ENCODE measurements around the gene UPK3A. TPM values are rescaled to one million over a fixed set of nuclear protein-coding genes. Genes with fewer than 3 reads are reported as not detected.
A peak's percentile ranks its signal among the peaks of the same experiment; 100 is the strongest.

The UPK3A gene
- total RNA-seq, 1 donor from 2014 or later = not detected

DNA sequence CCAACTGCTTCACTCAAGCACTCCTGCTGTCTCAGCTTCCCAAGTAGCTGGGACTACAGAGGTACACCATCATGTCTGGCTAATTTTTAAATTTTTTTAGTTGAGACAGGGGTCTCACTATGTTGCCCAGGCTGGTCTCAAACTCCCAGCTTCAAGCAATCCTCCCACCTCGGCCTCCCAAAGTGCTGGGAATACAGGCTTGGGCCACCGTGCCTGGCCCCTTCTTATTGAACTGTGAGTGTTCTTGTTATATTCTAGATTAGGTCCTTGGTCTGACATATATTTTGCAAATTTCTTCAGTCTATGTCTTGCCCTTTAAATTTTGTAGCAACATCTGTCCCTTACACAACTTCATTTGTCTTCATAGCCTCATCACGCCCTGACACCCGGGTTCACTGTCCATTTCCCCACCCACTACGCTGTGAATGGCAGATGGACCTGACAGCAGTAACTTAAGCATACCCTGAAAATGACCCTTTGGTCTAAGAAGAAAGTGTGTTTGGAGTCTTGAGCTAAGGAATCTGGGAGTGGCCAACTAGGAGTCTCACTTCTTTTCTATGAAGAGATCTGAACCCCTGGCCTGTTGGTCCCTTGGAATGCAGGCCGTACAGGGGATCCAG lies 20.8 kb downstream of the UPK3A start:
- H3K9me3 ChIP-seq (ENCODE audit: insufficient read depth, low read depth, low read length) = no peaks in the 10 kb centered on the region
- H3K4me1 ChIP-seq (ENCODE audit: insufficient read depth, low read length) = peaks cover 8% of the 10 kb centered on the region
- Mint-ChIP-seq H3K4me3 (ENCODE audit: unreplicated experiment) (no peak overlapping the region), H3K9me3 (ENCODE audit: unreplicated experiment) (no peaks in the 10 kb centered on the region), H3K27ac (ENCODE audit: unreplicated experiment) (no peak overlapping the region), H3K27me3 (ENCODE audit: low read depth, unreplicated experiment) (peaks cover 7% of the 10 kb centered on the region), H3K4me1 (ENCODE audit: low read depth, unreplicated experiment) (peaks cover 8% of the 10 kb centered on the region), H3K36me3 (ENCODE audit: low read depth, unreplicated experiment) (no peaks in the 10 kb centered on the region)
- no peak overlapping the region for H3K27ac ChIP-seq (ENCODE audit: low read depth, low read length)
- H4K20me1 ChIP-seq (ENCODE audit: insufficient read depth, low read length) = peaks cover 3% of the 10 kb centered on the region
- TF ChIP-seq, protein P1, sequence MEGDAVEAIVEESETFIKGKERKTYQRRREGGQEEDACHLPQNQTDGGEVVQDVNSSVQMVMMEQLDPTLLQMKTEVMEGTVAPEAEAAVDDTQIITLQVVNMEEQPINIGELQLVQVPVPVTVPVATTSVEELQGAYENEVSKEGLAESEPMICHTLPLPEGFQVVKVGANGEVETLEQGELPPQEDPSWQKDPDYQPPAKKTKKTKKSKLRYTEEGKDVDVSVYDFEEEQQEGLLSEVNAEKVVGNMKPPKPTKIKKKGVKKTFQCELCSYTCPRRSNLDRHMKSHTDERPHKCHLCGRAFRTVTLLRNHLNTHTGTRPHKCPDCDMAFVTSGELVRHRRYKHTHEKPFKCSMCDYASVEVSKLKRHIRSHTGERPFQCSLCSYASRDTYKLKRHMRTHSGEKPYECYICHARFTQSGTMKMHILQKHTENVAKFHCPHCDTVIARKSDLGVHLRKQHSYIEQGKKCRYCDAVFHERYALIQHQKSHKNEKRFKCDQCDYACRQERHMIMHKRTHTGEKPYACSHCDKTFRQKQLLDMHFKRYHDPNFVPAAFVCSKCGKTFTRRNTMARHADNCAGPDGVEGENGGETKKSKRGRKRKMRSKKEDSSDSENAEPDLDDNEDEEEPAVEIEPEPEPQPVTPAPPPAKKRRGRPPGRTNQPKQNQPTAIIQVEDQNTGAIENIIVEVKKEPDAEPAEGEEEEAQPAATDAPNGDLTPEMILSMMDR (IDR thresholded peaks at IDR 0.05; ENCODE audit: insufficient read depth, low read depth, low read length) = no peak
- TF ChIP-seq EZH2 (IDR thresholded peaks at IDR 0.05; ENCODE audit: insufficient read depth, low read length) = no peak
- H3K79me2 ChIP-seq (ENCODE audit: insufficient read depth, low read length) = peaks cover 4% of the 10 kb centered on the region
- H3K27me3 ChIP-seq (ENCODE audit: insufficient read depth, low read length) = no peaks in the 10 kb centered on the region
- H3K36me3 ChIP-seq (ENCODE audit: insufficient read depth, low read length) = no peaks in the 10 kb centered on the region
- no peak overlapping the region for H3K4me3 ChIP-seq (ENCODE audit: insufficient read depth, low read depth, low read length)
- no peak for DNase-seq (ENCODE audit: low read depth)
- no peak overlapping the region for H3K9ac ChIP-seq (ENCODE audit: low read length)
- H2AFZ ChIP-seq (ENCODE audit: low read depth, low read length) = no peak overlapping the region
- no peak overlapping the region for H3K4me2 ChIP-seq (ENCODE audit: low read length)
- no peak for FAIRE-seq

DNA sequence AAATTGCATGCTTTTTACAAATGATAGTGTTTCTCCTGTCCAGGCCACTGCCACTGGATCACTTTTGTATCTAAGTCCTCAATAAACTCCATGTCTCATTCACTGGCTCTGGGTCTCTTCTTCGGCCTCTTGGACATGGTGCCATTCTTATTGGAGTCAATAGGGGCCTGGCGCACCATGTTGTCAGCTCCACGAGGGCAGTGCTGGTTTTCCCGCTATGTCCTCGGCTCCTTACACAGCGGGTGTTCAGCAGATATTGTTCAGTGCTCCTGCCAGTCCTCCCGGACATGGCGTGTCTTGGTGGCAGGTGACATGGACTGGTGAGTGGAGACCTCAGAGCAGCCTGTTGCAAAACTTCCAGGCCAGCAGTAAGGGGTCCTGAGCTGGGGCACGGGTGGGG lies 21.4 kb downstream of the UPK3A start:
- no peaks in the 10 kb centered on the region for H3K9me3 Mint-ChIP-seq (ENCODE audit: unreplicated experiment)
- Histone ChIP-seq H3K4me1 (ENCODE audit: insufficient read depth, low read length) (peaks cover 14% of the 10 kb centered on the region), H3K27ac (ENCODE audit: low read depth, low read length) (no peak overlapping the region), H3K4me3 (ENCODE audit: insufficient read depth, low read depth, low read length) (no peak overlapping the region), H4K20me1 (ENCODE audit: insufficient read depth, low read length) (peaks cover 8% of the 10 kb centered on the region), H2AFZ (ENCODE audit: low read depth, low read length) (no peak overlapping the region), H3K79me2 (ENCODE audit: insufficient read depth, low read length) (peaks cover 10% of the 10 kb centered on the region), H3K36me3 (ENCODE audit: insufficient read depth, low read length) (no peaks in the 10 kb centered on the region), H3K9ac (ENCODE audit: low read length) (no peak overlapping the region), H3K9me3 (ENCODE audit: insufficient read depth, low read depth, low read length) (no peaks in the 10 kb centered on the region), H3K27me3 (ENCODE audit: insufficient read depth, low read length) (no peaks in the 10 kb centered on the region), H3K4me2 (ENCODE audit: low read length) (no peak overlapping the region)
- TF ChIP-seq EZH2 (IDR thresholded peaks at IDR 0.05; ENCODE audit: insufficient read depth, low read length) = no peak
- TF ChIP-seq, protein P1 (IDR thresholded peaks at IDR 0.05; ENCODE audit: insufficient read depth, low read depth, low read length) = no peak
- H3K4me3 Mint-ChIP-seq (ENCODE audit: unreplicated experiment) = no peak overlapping the region
- peaks cover 13% of the 10 kb centered on the region for H3K4me1 Mint-ChIP-seq (ENCODE audit: low read depth, unreplicated experiment)
- H3K27me3 Mint-ChIP-seq (ENCODE audit: low read depth, unreplicated experiment) = peaks cover 7% of the 10 kb centered on the region
- H3K36me3 Mint-ChIP-seq (ENCODE audit: low read depth, unreplicated experiment) = no peaks in the 10 kb centered on the region
- no peak overlapping the region for H3K27ac Mint-ChIP-seq (ENCODE audit: unreplicated experiment)
- DNase-seq (ENCODE audit: low read depth) (no peak), FAIRE-seq (no peak)

DNA sequence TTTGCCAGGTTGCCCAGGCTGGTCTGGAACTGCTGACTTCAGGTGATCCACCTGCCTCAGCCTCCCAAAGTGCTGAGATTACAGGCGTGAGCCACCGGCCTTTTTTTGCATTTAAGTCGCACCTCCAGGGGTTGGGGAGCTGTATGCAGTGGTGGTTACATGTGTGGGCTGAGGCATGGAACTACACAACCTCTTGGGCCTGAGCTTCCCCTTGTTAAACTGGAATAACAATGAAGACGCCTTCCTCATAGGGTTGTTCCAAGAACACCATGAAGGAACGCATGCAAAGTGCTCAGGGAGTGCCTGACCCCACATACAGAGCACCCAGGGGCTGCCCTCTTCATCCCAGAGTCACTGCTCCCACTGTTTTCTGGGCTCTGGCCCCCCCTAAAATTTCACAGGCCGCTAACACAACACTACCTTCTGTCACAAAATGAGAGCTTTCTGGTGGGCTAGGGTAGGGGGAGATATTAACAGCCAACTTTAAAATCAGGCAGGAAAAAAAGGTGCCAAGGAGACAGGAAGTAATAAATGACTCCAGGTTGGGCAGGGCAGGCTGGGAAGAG lies 23.7 kb downstream of the UPK3A start:
- peaks cover 13% of the 10 kb centered on the region for H3K4me1 Mint-ChIP-seq (ENCODE audit: low read depth, unreplicated experiment)
- H3K4me3 Mint-ChIP-seq (ENCODE audit: unreplicated experiment) = peak overlapping the region; percentile 82
- Histone ChIP-seq H3K27ac (ENCODE audit: low read depth, low read length) (no peak overlapping the region), H3K4me1 (ENCODE audit: insufficient read depth, low read length) (peaks cover 12% of the 10 kb centered on the region), H3K27me3 (ENCODE audit: insufficient read depth, low read length) (no peaks in the 10 kb centered on the region), H3K4me2 (ENCODE audit: low read length) (no peak overlapping the region), H3K9ac (ENCODE audit: low read length) (no peak overlapping the region), H4K20me1 (ENCODE audit: insufficient read depth, low read length) (peaks cover 19% of the 10 kb centered on the region), H3K4me3 (ENCODE audit: insufficient read depth, low read depth, low read length) (no peak overlapping the region), H2AFZ (ENCODE audit: low read depth, low read length) (no peak overlapping the region), H3K79me2 (ENCODE audit: insufficient read depth, low read length) (peaks cover 30% of the 10 kb centered on the region), H3K36me3 (ENCODE audit: insufficient read depth, low read length) (no peaks in the 10 kb centered on the region), H3K9me3 (ENCODE audit: insufficient read depth, low read depth, low read length) (no peaks in the 10 kb centered on the region)
- H3K9me3 Mint-ChIP-seq (ENCODE audit: unreplicated experiment) = no peaks in the 10 kb centered on the region
- TF ChIP-seq, protein P1 (IDR thresholded peaks at IDR 0.05; ENCODE audit: insufficient read depth, low read depth, low read length) = no peak
- TF ChIP-seq EZH2 (IDR thresholded peaks at IDR 0.05; ENCODE audit: insufficient read depth, low read length) = no peak
- DNase-seq (ENCODE audit: low read depth) (no peak), FAIRE-seq (no peak)
- peaks cover 4% of the 10 kb centered on the region for H3K36me3 Mint-ChIP-seq (ENCODE audit: low read depth, unreplicated experiment)
- peaks cover 7% of the 10 kb centered on the region for H3K27me3 Mint-ChIP-seq (ENCODE audit: low read depth, unreplicated experiment)
- H3K27ac Mint-ChIP-seq (ENCODE audit: unreplicated experiment) = no peak overlapping the region
